Kidney epithelial cell (primary cell): ENCODE measurements around the gene PADI6. TPM values are rescaled to one million over a fixed set of nuclear protein-coding genes. Genes with fewer than 3 reads are reported as not detected.

Source experiments
- DNase-seq: peaks from one replicate; pipeline ENCODE4 v3.0.0-alpha.2; 2010; ENCODE audit warnings: low read depth
- H3K27me3 ChIP-seq: 2 replicates; pipeline ENCODE4 v1.6.0; 2011; ENCODE audit warnings: low read length; ENCODE audit not compliant: control insufficient read depth, insufficient read depth
- H3K36me3 ChIP-seq: 2 replicates; pipeline ENCODE4 v1.5.1; 2011; ENCODE audit warnings: low read length; ENCODE audit not compliant: control insufficient read depth, insufficient read depth
- H3K4me3 ChIP-seq: 2 replicates; pipeline ENCODE4 v1.5.1; 2011; ENCODE audit warnings: low read depth, mild to moderate bottlenecking, control low read depth, low read length
- CTCF ChIP-seq: IDR thresholded peaks from 2 replicates; pipeline ENCODE4 v1.5.1; 2011; ENCODE audit warnings: mild to moderate bottlenecking, moderate library complexity, low read length, control low read depth, inconsistent platforms; ENCODE audit not compliant: insufficient read depth, poor library complexity, severe bottlenecking
- total RNA-seq: library from RNA; depleted of rRNA; stranded (reverse); fragments of >200 nt; gene quantifications from 2 replicates; pipeline ENCODE4 v1.2.3, GENCODE V29; 2015

The PADI6 gene
- total RNA-seq, 1 donor from 2014 or later, result not detected

DNA sequence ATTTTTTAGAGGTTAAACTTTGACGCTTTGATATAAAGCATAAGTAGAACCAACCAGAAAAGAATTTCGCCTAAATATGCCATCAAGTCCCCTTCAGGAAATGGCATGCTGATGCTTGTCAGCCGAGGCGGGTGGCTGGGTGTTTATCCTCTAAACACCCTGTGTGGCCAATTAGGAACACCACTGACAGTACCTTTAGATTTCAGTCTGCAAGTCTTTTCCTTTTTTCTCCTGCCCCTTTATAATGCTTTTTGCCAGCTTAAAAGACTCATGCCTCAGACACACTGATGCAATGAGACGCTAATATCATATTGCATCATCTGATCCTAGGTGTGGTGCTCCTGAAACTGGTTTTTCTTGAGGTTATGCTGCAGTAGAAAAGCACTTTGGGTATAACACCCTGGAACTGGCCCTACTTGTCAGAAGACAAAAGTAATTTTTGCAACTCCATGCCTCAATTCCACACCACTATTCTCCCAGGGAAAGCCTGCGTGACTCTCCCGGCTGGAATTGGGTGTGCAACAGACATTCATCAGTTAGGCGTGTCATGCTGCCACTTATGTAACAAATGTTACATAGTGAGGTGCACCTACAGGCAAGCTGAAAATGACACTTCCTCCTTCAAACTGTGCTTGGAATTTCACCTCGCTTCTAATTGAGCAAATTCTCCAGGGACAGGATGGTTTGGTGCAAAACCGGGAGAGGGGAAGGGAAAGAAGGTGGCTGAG is 69.4 kb downstream of the PADI6 start:
- no peak overlapping the region for H3K4me3 ChIP-seq
- TF ChIP-seq CTCF, result no peak
- no peaks in the 10 kb centered on the region for H3K27me3 ChIP-seq
- no peaks in the 10 kb centered on the region for H3K36me3 ChIP-seq
- DNase-seq, result no peak

- Histone ChIP-seq H3K27me3 (no peaks in the 10 kb centered on the region), H3K36me3 (no peaks in the 10 kb centered on the region), H3K4me3 (no peak overlapping the region)
- no peak for DNase-seq
- TF ChIP-seq CTCF, result no peak
These were observed 70.0 kb downstream of the PADI6 start for GRCh38 chr1:17441993-17442357.

- Histone ChIP-seq H3K4me3 (no peak overlapping the region), H3K27me3 (no peaks in the 10 kb centered on the region), H3K36me3 (no peaks in the 10 kb centered on the region)
- no peak for TF ChIP-seq CTCF
- DNase-seq, result no peak
These were observed 70.8 kb downstream of the PADI6 start for GRCh38 chr1:17442841-17443240.

DNA sequence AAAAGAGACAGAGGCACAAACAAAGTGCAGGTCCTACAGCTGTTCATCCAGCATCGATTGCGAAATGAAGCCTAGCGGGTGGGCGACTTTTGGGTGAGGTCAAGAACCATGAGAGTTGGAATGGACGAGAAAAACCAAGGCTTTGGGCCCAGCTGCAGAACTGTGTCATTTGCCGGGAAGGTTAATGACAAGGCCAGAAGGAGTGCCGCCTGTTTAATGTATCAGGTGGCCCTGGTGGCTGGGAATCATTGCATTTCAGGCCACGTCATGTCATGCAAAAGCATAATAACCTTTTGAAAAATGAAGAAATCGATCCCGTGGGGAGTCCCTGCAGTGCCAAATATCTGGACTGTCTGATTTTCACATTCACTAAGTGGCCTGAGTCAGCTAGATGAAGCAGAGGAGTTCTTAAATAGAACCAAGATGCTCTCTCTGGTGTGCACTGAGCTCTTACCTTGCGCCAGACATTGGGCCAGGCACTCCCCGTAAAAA is 75.6 kb downstream of the PADI6 start:
- no peaks in the 10 kb centered on the region for H3K27me3 ChIP-seq
- no peak overlapping the region for H3K4me3 ChIP-seq
- H3K36me3 ChIP-seq, result no peaks in the 10 kb centered on the region
- no peak for DNase-seq
- no peak for TF ChIP-seq CTCF

Other genes with a start within 250 kb of the PADI6 start
- 1.3 and 2.4 TPM in 2 replicates for gene PADI1, start 167.1 kb upstream of the PADI6 start, total RNA-seq
- 0.04 TPM in 1 of 2 replicates, not detected in the other for gene PADI3, start 123.1 kb upstream of the PADI6 start, total RNA-seq
- gene PADI4, start 64.0 kb upstream of the PADI6 start, total RNA-seq, result not detected in 2 replicates
- gene RCC2, start 67.5 kb downstream of the PADI6 start, total RNA-seq, result 80.2 and 80.8 TPM in 2 replicates
- 23.5 and 29.5 TPM in 2 replicates for gene ARHGEF10L, start 167.5 kb downstream of the PADI6 start, total RNA-seq